GM19240 (cell line): ENCODE measurements around the gene CDH4.
"Not testable (repeated sequence)": the region's sequence is repeated elsewhere in the genome, so short reads cannot be mapped to it uniquely, and the experiment has no call there.

Experiments used
- DNase-seq: peaks from one replicate; pipeline ENCODE4 v3.0.0; 2011; ENCODE audit warnings: low spot score; ENCODE audit not compliant: insufficient read length

The CDH4 gene

DNA sequence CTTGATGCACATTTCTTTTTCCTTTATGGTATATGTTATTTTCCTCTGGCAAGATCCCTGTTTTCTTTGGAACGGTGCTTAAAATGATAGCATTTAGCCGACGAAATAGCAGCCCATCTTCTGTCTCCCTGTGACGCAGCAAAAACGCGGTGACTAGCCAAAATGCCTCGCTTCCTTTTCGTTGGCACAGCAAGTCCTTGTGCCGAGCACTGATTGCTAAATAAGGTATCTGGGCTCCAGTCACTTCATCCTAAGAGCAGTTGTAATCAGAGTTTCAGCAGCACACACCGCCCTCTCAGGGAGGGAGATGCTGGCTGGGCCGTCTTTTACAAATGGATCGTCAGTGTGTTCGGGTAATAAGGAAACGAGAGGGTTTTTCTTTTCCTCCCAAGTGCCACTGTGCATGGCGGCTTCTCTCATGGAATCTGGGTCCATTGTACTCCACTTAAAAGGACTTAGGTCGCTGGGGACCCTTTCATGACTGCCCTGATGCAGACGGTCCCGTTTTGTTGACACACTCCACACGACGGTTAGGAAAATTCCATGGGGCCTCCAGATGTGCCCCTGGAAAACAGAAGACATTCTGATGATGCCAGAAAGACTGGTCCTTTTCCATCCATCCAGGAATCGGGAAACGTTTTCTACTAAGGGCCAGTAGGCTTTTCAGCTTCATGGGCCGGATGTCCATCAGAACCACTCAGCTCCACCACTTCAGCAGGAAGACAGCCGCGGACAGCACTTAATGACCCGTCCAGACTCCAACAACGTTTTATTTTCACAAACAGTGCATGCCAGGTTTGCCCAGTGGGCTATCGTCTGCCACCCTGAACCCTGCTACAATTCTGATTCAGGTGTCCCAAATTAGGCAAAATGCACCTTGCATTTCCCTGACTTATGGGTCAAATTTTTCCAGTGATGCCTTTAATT, 185.5 kb downstream of the CDH4 start:
- DNase-seq: no peak

- DNase-seq: no peak
Measured at GRCh38 chr20:61438285-61438684, 186.2 kb downstream of the CDH4 start.

DNA sequence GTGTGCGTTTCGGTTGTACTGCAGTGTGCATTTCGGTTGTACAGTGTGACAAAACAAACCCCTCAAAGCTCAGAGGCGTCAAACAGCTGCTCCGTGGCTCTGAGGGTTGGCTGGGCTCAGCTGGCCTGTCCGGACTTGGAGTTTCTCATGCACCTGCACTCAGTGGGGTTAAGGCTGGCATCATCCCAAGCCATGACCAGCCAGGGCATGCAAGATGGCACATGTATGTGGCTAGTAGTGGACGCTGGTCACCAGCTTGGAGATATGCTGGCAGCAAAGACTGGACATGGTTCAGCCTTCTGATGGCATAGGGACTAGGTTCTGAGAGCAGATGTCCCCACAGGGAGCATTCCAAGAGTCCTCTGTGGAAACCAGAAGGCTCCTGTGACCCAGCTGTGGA, 187.2 kb downstream of the CDH4 start:
- no peak for DNase-seq

- DNase-seq: no peak
Measured at GRCh38 chr20:61440548-61441055, 188.5 kb downstream of the CDH4 start.

GRCh38 chr20:61441537-61441936, 189.5 kb downstream of the CDH4 start:
- no peak for DNase-seq

DNA sequence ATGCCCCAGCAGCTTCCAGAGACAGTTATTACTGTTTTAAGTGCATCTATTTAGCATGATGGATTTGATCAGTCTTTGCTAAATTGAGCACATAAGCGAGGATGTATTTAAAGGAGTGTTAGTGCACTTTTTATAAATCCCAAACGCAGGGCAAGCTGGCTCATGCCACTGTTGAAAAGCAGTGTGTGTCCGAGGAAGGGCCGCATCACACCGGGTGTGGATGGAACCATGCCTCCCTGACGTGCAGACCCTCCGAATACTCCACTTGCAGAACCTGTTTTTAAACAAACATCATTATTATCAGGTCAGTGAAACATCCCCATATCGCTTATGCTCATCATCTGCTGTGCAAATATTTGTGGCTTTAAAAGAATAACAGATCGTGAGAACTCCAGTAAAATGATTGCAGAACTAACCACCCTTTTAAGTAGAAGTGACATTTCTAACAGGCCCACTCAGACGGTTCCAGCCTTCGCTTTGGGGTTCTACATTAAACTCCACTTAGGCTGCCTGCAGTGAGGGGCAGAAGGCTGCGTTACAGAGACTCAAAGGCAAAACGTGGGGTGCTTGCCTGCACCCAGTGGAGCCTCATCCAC, 190.1 kb downstream of the CDH4 start:
- no peak for DNase-seq

DNA sequence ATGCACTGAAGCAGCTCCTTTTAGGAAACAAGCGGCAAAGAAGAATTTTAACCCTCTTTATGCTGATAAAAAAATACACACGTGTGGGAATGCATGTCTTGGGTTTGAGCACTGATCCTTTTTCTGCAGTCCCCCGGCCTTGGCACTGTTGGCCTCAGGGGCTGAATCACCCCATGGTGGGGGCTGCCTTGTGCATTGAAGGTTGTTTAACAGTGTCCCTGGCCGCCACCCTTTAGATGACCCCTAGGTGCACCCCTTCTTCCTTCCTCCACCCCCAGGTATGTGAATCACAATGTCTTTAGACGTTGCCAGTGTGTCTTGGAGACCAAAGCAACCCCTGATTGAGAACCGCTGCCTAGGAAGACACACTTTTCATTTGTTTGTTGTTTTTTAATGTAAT, 190.7 kb downstream of the CDH4 start:
- no peak for DNase-seq

DNA sequence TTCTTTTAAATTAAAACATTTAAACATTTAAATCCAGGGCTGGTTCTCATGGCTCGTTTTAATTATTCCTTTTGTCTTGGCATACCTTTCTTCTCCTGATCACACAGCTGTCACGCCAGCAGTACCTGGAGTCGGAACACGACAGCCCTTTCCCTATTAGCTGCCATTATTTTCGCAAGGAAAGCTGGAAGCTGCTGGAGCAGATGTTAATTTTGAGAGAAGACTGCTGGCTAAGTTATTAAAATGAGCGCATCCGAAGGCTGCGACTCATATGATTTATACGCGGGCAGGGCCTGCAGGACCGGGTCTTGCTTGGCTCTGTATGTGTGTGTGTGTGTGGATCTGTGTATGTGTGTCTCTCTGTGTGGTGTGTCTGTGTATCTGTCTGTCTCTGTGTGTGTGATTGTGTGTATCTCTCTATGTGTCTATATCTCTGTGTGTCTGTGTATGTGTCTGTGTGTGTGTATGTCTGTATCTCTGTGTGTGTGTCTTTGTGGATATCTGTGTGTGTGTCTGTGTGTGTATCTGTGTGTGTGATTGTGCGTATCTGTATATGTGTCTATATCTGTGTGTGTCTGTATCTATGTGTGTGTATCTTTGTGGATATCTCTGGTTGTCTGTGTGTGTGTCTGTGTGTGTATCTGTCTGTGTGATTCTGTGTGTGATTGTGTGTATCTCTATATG, 191.5 kb downstream of the CDH4 start:
- DNase-seq: no peak

GRCh38 chr20:61444637-61445036, 192.6 kb downstream of the CDH4 start:
- DNase-seq: no peak

GRCh38 chr20:61445138-61445537, 193.1 kb downstream of the CDH4 start:
- DNase-seq: no peak

GRCh38 chr20:61445741-61446140, 193.7 kb downstream of the CDH4 start:
- no peak for DNase-seq

- no peak for DNase-seq
Measured at GRCh38 chr20:61447952-61448351, 195.9 kb downstream of the CDH4 start.

- no peak for DNase-seq
Measured at GRCh38 chr20:61448386-61448785, 196.3 kb downstream of the CDH4 start.

DNA sequence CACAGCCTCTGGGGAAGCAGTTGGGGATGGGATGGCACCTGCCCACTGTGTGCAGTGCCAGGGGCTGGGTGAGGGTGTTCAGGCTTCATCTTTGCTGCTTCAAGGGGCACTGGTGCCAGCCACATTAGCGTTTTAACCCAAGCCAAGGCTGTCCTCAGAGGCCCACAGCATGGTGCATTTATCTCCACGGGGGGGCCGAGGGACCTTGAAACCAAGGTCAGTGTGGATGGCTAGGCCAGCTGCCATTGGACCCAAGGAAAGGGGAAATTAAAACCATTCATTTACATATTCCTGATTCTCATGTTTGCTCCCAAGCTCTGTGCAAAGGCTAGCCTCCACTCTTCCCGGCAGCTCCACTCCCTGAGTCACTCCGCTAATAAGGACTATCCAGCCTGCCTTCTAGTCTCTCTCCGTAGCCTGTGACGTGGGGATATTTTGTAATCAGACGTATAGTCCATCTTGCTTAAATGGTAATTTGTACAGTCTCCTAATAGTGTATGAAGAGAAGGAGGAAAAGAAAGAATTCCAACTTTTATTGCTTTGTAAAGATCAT, 197.1 kb downstream of the CDH4 start:
- no peak for DNase-seq

DNA sequence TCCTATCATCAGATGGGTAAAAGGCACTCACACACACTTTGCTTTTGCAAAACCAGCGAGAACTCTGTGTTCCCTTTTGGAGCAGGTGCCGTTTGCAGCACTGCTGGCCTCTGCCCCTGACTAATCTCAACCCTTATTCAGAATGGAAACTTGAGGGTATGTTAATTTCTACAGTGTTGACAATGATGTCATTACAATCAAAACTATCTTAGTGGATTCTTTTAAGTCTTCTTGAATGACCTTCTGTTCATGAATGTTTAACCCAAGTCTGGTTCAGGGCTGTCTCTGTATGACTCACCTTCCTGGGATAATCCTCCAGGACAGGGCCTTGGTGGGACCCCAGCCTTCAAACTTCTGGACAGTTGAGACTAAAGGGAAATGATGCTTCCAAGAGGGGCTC, 197.9 kb downstream of the CDH4 start:
- no peak for DNase-seq

GRCh38 chr20:61450549-61450948, 198.5 kb downstream of the CDH4 start:
- no peak for DNase-seq

DNA sequence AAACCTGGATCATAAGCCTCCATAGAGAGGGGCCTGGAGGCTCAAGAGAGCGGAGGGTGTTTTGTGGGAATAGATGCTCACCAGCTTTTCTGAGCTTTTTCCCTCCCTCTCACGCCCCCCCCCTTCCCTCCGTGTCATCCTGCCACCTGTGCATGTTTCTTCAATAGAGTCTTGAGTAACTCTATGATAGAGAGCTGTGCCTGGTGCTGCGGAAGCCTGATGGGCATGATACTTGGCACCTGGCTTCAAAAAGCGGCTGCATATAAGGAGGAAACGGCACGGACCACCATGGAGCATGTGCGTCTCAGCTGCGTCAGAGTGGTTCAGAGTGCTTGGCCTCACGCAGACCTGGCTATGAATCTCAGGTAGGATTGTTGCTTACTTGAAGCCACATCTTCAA, 198.9 kb downstream of the CDH4 start:
- no peak for DNase-seq

DNA sequence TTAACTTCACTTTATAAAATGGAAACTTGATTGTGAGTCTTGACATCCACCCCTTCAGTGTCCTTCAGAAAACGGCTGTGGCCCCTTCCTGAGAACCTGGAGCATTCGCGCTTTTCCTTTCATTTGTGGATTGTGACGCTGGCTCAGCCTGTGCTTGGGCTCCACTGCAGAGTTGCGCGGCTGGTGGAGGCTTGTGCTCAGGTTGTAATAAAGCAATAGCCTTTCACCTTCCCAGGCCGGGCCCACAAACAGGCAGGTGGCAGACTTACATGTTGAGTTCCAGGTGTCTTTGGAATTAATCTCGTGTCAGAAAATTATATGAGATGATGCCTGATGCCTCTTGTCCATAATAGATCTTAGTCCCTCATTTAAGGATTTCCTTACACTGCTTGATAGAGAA, 199.9 kb downstream of the CDH4 start:
- no peak for DNase-seq

- no peak for DNase-seq
Measured at GRCh38 chr20:61453219-61453618, 201.2 kb downstream of the CDH4 start.

- not testable (repeated sequence) for DNase-seq
Measured at GRCh38 chr20:61453623-61454022, 201.6 kb downstream of the CDH4 start.

DNA sequence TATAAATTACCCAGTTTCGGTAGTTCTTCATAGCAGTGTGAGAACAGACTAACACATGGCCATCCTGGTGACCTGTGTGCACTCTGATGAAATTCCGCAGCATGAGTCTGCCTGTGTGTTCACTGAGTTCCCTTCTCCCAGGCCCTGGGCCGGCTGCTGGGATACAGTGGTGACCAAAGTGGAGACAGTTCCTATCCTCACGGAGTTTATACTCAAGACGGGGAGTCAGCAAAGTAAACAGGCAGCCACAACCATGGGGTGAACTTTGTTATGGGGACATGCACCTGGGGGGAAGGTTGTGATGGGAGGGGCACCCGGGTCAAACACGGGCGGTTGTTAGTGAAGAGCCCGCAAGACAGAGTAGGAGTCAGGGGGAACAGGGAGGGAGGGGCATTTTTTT, 202.0 kb downstream of the CDH4 start:
- DNase-seq: no peak
